H1 (cell line): ENCODE results near the gene USP49. TPM values are rescaled to one million over a fixed set of nuclear protein-coding genes. Genes with fewer than 3 reads are reported as not detected.

ENCODE experiments used
- CTCF ChIA-PET: fragments of 300-600 bp; sonication (Branson Sonifier 250); formaldehyde crosslinking; loops from one replicate; lab custom pipeline; 2021; ENCODE audit not compliant: partially characterized antibody; lab: Charles Lee
- POLR2A ChIA-PET: fragments of 300-600 bp; sonication (Branson Sonifier 250); formaldehyde crosslinking; loops from one replicate; lab custom pipeline; 2021; ENCODE audit warnings: inconsistent platforms; ENCODE audit not compliant: partially characterized antibody; lab: Charles Lee
- DNase-seq, 2 experiments: peaks; one replicate each; pipeline versions ENCODE4 v3.0.0 to v3.0.0-alpha.2; 2010 to 2022; ENCODE audit warnings: low spot score in 2 of 2, low read depth in 1 of 2, mixed read lengths in 1 of 2
- FAIRE-seq: peaks from 2 replicates; lab custom pipeline; 2011; peaks lifted over from hg19 to GRCh38; lab: Jason Lieb, UNC
- H2AFZ ChIP-seq: 2 replicates; pipeline ENCODE4 v1.8.1; 2012; ENCODE audit warnings: low read length, inconsistent platforms
- H2AK5ac ChIP-seq: 2 replicates; pipeline ENCODE4 v1.6.1; 2013; ENCODE audit warnings: low read depth, low read length
- H2BK120ac ChIP-seq: replicated peaks from 2 replicates; pipeline ENCODE3; 2013; ENCODE audit warnings: low read depth, low read length, inconsistent platforms
- H2BK12ac ChIP-seq: 2 replicates; pipeline ENCODE4 v1.6.1; 2013; ENCODE audit warnings: low read depth, low read length
- H2BK15ac ChIP-seq: 2 replicates; pipeline ENCODE4 v1.6.1; 2013; ENCODE audit warnings: low read length
- H2BK20ac ChIP-seq: 2 replicates; pipeline ENCODE4 v1.6.1; 2013; ENCODE audit warnings: low read length
- H2BK5ac ChIP-seq: 2 replicates; pipeline ENCODE4 v1.6.1; 2013; ENCODE audit warnings: low read depth, low read length
- H3K14ac ChIP-seq: 2 replicates; pipeline ENCODE4 v1.6.1; 2013; ENCODE audit warnings: inconsistent platforms; ENCODE audit not compliant: insufficient read length
- H3K18ac ChIP-seq: 2 replicates; pipeline ENCODE4 v1.6.1; 2013; ENCODE audit warnings: low read length; ENCODE audit errors: extremely low read depth
- H3K23ac ChIP-seq: 2 replicates; pipeline ENCODE4 v1.6.1; 2013; ENCODE audit warnings: inconsistent platforms; ENCODE audit not compliant: insufficient read length
- H3K23me2 ChIP-seq: 2 replicates; pipeline ENCODE4 v1.6.1; 2013; ENCODE audit warnings: low read depth, low read length
- H3K27ac ChIP-seq: 2 replicates; pipeline ENCODE4 v1.6.1; 2011; ENCODE audit warnings: low read depth, low read length, inconsistent platforms
- H3K27me3 ChIP-seq, 4 experiments: replicated peaks in 1 of 4; 1 replicate in 1 of 4; 2 replicates in 3 of 4; pipeline versions ENCODE4 v1.6.1 to v1.8.1; 2011 to 2013; ENCODE audit warnings: low read length in 3 of 4, mild to moderate bottlenecking in 3 of 4, inconsistent platforms in 2 of 4, mixed read lengths in 2 of 4, moderate library complexity in 1 of 4; ENCODE audit not compliant: control insufficient read depth in 3 of 4, insufficient read depth in 3 of 4; ENCODE audit errors: extremely low read depth in 1 of 4
- H3K36me3 ChIP-seq, 4 experiments: 2 replicates each; pipeline versions ENCODE4 v1.6.1 to v1.8.1; 2011 to 2013; ENCODE audit warnings: mild to moderate bottlenecking in 4 of 4, low read length in 3 of 4, moderate library complexity in 2 of 4, control low read depth in 1 of 4, inconsistent platforms in 1 of 4; ENCODE audit not compliant: insufficient read depth in 4 of 4, control insufficient read depth in 2 of 4
- H3K4ac ChIP-seq: replicated peaks from 2 replicates; pipeline ENCODE3; 2013; ENCODE audit warnings: low read length, low read depth, mixed read lengths, inconsistent platforms; ENCODE audit not compliant: insufficient read length
- H3K4me1 ChIP-seq, 4 experiments: replicated peaks in 1 of 4; 1 replicate in 1 of 4; 2 replicates in 3 of 4; pipeline versions ENCODE4 v1.6.1 to v1.8.1; 2011 to 2013; ENCODE audit warnings: low read length in 3 of 4, inconsistent platforms in 2 of 4, mixed read lengths in 1 of 4; ENCODE audit not compliant: insufficient read depth in 4 of 4, control insufficient read depth in 3 of 4
- H3K4me2 ChIP-seq, 2 experiments: 2 replicates each; pipeline versions ENCODE4 v1.6.1 to v1.8.1; 2011 to 2013; ENCODE audit warnings: low read depth in 2 of 2, low read length in 2 of 2, control low read depth in 1 of 2, inconsistent platforms in 1 of 2, mild to moderate bottlenecking in 1 of 2; ENCODE audit not compliant: insufficient read depth in 1 of 2
- H3K4me3 ChIP-seq, 4 experiments: fragments of 200-600, 300-600 bp in 1 of 4; sonication (generic), shearing (Covaris generic), sonication (Bioruptor Twin) in 1 of 4; 2 replicates each; pipeline versions ENCODE4 v1.5.1 to v1.8.1; 2011 to 2016; ENCODE audit warnings: low read length in 4 of 4, low read depth in 3 of 4, control low read depth in 2 of 4, inconsistent platforms in 2 of 4, mild to moderate bottlenecking in 2 of 4, mixed read lengths in 1 of 4, moderate library complexity in 1 of 4; ENCODE audit not compliant: insufficient read depth in 2 of 4; ENCODE audit errors: extremely low read depth in 1 of 4
- H3K56ac ChIP-seq: replicated peaks from 2 replicates; pipeline ENCODE3; 2013; ENCODE audit warnings: low read depth, mild to moderate bottlenecking, mixed read lengths, low read length, inconsistent platforms; ENCODE audit not compliant: insufficient read length
- H3K79me1 ChIP-seq: 2 replicates; pipeline ENCODE4 v1.6.1; 2013; ENCODE audit warnings: low read depth, low read length, control low read depth
- H3K79me2 ChIP-seq, 2 experiments: 2 replicates each; pipeline versions ENCODE4 v1.6.1 to v1.8.1; 2012 to 2013; ENCODE audit warnings: low read length in 2 of 2, mild to moderate bottlenecking in 2 of 2, inconsistent platforms in 1 of 2; ENCODE audit not compliant: insufficient read depth in 2 of 2, control insufficient read depth in 1 of 2
- H3K9ac ChIP-seq, 4 experiments: replicated peaks in 1 of 4; 1 replicate in 1 of 4; 2 replicates in 3 of 4; pipeline versions ENCODE4 v1.6.1 to v1.8.1; 2011 to 2013; ENCODE audit warnings: low read depth in 3 of 4, low read length in 3 of 4, control low read depth in 2 of 4, mild to moderate bottlenecking in 2 of 4, moderate library complexity in 2 of 4, inconsistent platforms in 1 of 4; ENCODE audit errors: extremely low read depth in 1 of 4
- H3K9me3 ChIP-seq, 2 experiments: 2 replicates each; pipeline versions ENCODE4 v1.6.1 to v1.8.1; 2012 to 2013; ENCODE audit warnings: mild to moderate bottlenecking in 2 of 2, moderate library complexity in 2 of 2, control low read depth in 1 of 2, inconsistent platforms in 1 of 2, low read depth in 1 of 2, low read length in 1 of 2, mixed read lengths in 1 of 2; ENCODE audit not compliant: insufficient read depth in 2 of 2
- H4K20me1 ChIP-seq, 2 experiments: replicated peaks in 1 of 2; 2 replicates each; pipeline versions ENCODE3 to v1.8.1; 2011 to 2013; ENCODE audit warnings: inconsistent platforms in 2 of 2, low read length in 2 of 2, mild to moderate bottlenecking in 1 of 2; ENCODE audit not compliant: insufficient read depth in 2 of 2, control insufficient read depth in 1 of 2
- H4K5ac ChIP-seq: 2 replicates; pipeline ENCODE4 v1.6.1; 2013; ENCODE audit warnings: low read length, low read depth, mixed read lengths, inconsistent platforms; ENCODE audit not compliant: insufficient read length
- H4K8ac ChIP-seq: 2 replicates; pipeline ENCODE4 v1.8.0; 2013; ENCODE audit warnings: mild to moderate bottlenecking, moderate library complexity, low read length, inconsistent platforms; ENCODE audit not compliant: insufficient read depth; ENCODE audit errors: extremely low read depth
- H4K91ac ChIP-seq: replicated peaks from 2 replicates; pipeline ENCODE3; 2013; ENCODE audit warnings: low read length, mixed read lengths, inconsistent platforms; ENCODE audit not compliant: insufficient read length
- BRCA1 ChIP-seq: IDR thresholded peaks from 2 replicates; pipeline ENCODE4 v1.6.1; 2012; ENCODE audit warnings: low read depth, low read length, improper control_type of control experiment
- CTBP2 ChIP-seq: IDR thresholded peaks from 2 replicates; pipeline ENCODE4 v1.7.0; 2011; ENCODE audit warnings: borderline replicate concordance, mild to moderate bottlenecking, moderate library complexity, mixed read lengths, low read length; ENCODE audit not compliant: insufficient read depth, insufficient read length
- CTCF ChIP-seq, 3 experiments: IDR thresholded peaks; 1 replicate in 2 of 3; 2 replicates in 1 of 3; pipeline versions ENCODE4 v1.5.1 to v1.6.1; 2011; ENCODE audit warnings: low read length in 3 of 3, mild to moderate bottlenecking in 3 of 3, inconsistent platforms in 2 of 3, low read depth in 1 of 3, moderate library complexity in 1 of 3; ENCODE audit not compliant: insufficient read depth in 1 of 3; ENCODE audit errors: control extremely low read depth in 1 of 3
- FOSL1 ChIP-seq: IDR thresholded peaks from 2 replicates; pipeline ENCODE4 v1.6.1; 2011; ENCODE audit warnings: mild to moderate bottlenecking, low read depth, low read length, moderate library complexity; ENCODE audit not compliant: insufficient read depth
- HDAC6 ChIP-seq: IDR thresholded peaks from one replicate; pipeline ENCODE4 v1.7.1; 2012; ENCODE audit warnings: low read depth, mild to moderate bottlenecking, inconsistent platforms, low read length, moderate library complexity
- NRF1 ChIP-seq: IDR thresholded peaks from 2 replicates; pipeline ENCODE4 v1.6.1; 2011; ENCODE audit warnings: mild to moderate bottlenecking, low read depth, low read length, improper control_type of control experiment
- RBBP5 ChIP-seq: IDR thresholded peaks from 2 replicates; pipeline ENCODE4 v1.7.1; 2012; ENCODE audit warnings: low read depth, mild to moderate bottlenecking, inconsistent platforms, low read length, moderate library complexity, borderline replicate concordance
- SIRT6 ChIP-seq: IDR thresholded peaks from one replicate; pipeline ENCODE4 v1.7.1; 2012; ENCODE audit warnings: low read length, inconsistent platforms
- TBP ChIP-seq: IDR thresholded peaks from 2 replicates; pipeline ENCODE4 v1.6.1; 2011; ENCODE audit warnings: low read depth, low read length, improper control_type of control experiment
- ZNF274 ChIP-seq: IDR thresholded peaks from 2 replicates; pipeline ENCODE4 v1.7.0; 2012; ENCODE audit warnings: low read length, borderline replicate concordance; ENCODE audit errors: extremely low read depth
- WGBS, 2 experiments: shearing (Covaris generic) in 1 of 2; methylation state at CpG; one replicate each; pipeline versions ENCODE4 v1.1.6 to v1.1.7; 2013 to 2015; ENCODE audit warnings: low lambda C conversion rate in 2 of 2, mixed read lengths in 2 of 2, inconsistent platforms in 1 of 2, low coverage in 1 of 2, missing lambda C conversion rate in 1 of 2; ENCODE audit not compliant: insufficient replicate concordance in 2 of 2, insufficient coverage in 1 of 2, insufficient read length in 1 of 2; ENCODE audit errors: extremely low coverage in 1 of 2, missing lambda C conversion rate in 1 of 2; 5-methylcytosine and 5-hydroxymethylcytosine counted together
- polyA plus RNA-seq, 7 experiments: library from polyadenylated mRNA; depleted of rRNA in 3 of 7; stranded (reverse) in 5 of 7; unstranded in 2 of 7; fragments of >200 nt in 5 of 7; fragments of 200-250 nt in 2 of 7; gene quantifications; 1 replicate in 5 of 7; 2 replicates in 1 of 7; 4 replicates in 1 of 7; pipeline versions ENCODE4 v1.2.1 to v1.2.3, GENCODE V29; 2011 to 2013; ENCODE audit warnings: missing spikeins in 2 of 7, mixed read lengths in 2 of 7
- total RNA-seq: library from RNA; stranded (reverse); fragmentation: NEBNext Ultra II Directional; extraction: Animal tissue kit (Norgen Biotek cat#: 25700); gene quantifications from 2 replicates; pipeline ENCODE4 v1.2.1, GENCODE V29; 2021

The USP49 gene
- total and polyA plus RNA-seq, 2 of the 8 experiments (the other 6 are each of a cell fraction or from before 2014, with no cell fraction given): 6.9 to 24.4 TPM

DNA sequence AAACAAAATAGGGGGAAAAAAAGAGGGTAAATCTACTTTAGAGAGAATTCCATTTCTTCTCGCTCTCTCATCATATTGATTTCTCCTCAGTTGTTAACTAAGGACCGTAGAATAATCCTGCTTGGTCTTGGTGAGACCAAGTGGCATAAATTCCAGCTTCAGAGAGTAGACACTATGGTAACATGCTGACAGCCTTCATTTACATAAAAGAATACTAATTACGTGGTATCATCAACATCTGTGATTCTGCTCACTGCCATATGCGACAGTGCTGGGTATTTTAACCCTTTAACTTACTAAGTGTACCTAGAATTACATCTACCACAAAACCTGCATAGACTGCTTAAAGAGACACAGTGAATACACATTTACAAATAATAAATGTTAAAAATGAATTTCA, 80.5 kb downstream of the USP49 start:
- CTCF ChIA-PET: interaction anchor here (0.9 to 3.1 kb wide), 3 partner anchors 9 to 13 kb away, joined by 3 to 11 read pairs (median 3); no protein-coding TSS in a partner anchor
- FAIRE-seq: no peak
- POLR2A ChIA-PET: no interaction called here
- TF ChIP-seq BRCA1: no peak
- no peak for TF ChIP-seq CTCF (IDR thresholded peaks at IDR 0.05; ENCODE audit: control extremely low read depth in 1 of 3, insufficient read depth in 1 of 3, low read depth in 1 of 3, low read length in 3 of 3)
- no peak for TF ChIP-seq FOSL1
- TF ChIP-seq HDAC6: no peak
- TF ChIP-seq RBBP5: no peak
- TF ChIP-seq TBP: no peak
- TF ChIP-seq CTBP2: no peak
- TF ChIP-seq NRF1: no peak
- TF ChIP-seq ZNF274: no peak
- no peak for TF ChIP-seq SIRT6

More for the DNA sequence above, 80.5 kb downstream of the USP49 start:
- 91% methylated on average over 4 of the region's 4 CpGs; no CpG with 5 or more reads in 1 of the 2 experiments for WGBS, 2 experiments
- H3K4me2 ChIP-seq: no peak overlapping the region
- H3K23ac ChIP-seq: no peak overlapping the region
- H2BK120ac ChIP-seq: no peak overlapping the region
- H4K8ac ChIP-seq: no peak overlapping the region
- H4K91ac ChIP-seq: no peak overlapping the region
- no peak overlapping the region for H2BK12ac ChIP-seq
- no peaks in the 10 kb centered on the region; a peak in 1 of 8 replicates for H3K36me3 ChIP-seq
- no peak overlapping the region for H3K18ac ChIP-seq
- H4K20me1 ChIP-seq: no peaks in the 10 kb centered on the region
- DNase-seq: no peak
- H3K27ac ChIP-seq: no peak overlapping the region
- H3K56ac ChIP-seq: no peak overlapping the region
- H2BK15ac ChIP-seq: no peak overlapping the region
- H4K5ac ChIP-seq: no peak overlapping the region
- H2AK5ac ChIP-seq: no peak overlapping the region
- no peak overlapping the region for H3K4me3 ChIP-seq
- no peaks in the 10 kb centered on the region for H3K79me1 ChIP-seq
- H3K4me1 ChIP-seq: no peaks in the 10 kb centered on the region
- no peak overlapping the region for H2BK5ac ChIP-seq
- no peak overlapping the region for H2BK20ac ChIP-seq
- no peak overlapping the region for H2AFZ ChIP-seq
- no peaks in the 10 kb centered on the region for H3K23me2 ChIP-seq
- H3K9ac ChIP-seq: no peak overlapping the region
- no peaks in the 10 kb centered on the region for H3K27me3 ChIP-seq
- no peaks in the 10 kb centered on the region for H3K79me2 ChIP-seq
- no peak overlapping the region for H3K14ac ChIP-seq
- no peaks in the 10 kb centered on the region for H3K9me3 ChIP-seq
- no peak overlapping the region for H3K4ac ChIP-seq
